BE2C (cell line): Measurements from ENCODE around the gene SEMA6B.
A peak's percentile ranks its signal among the peaks of the same experiment; 100 is the strongest.
"Not testable (repeated sequence)": the region's sequence is repeated elsewhere in the genome, so short reads cannot be mapped to it uniquely, and the experiment has no call there.

Experiments used
- DNase-seq: peaks from one replicate; pipeline ENCODE4 v3.0.0-alpha.2; 2020
- H3K27me3 ChIP-seq: fragments of 250-450 bp; sonication (Bioruptor Pico); 2 replicates; pipeline ENCODE4 v1.5.1; 2020; ENCODE audit warnings: mild to moderate bottlenecking
- H3K36me3 ChIP-seq: fragments of 250-450 bp; sonication (Bioruptor Pico); 2 replicates; pipeline ENCODE4 v1.5.1; 2020; ENCODE audit warnings: mild to moderate bottlenecking
- H3K4me1 ChIP-seq: fragments of 250-450 bp; sonication (Bioruptor Pico); 2 replicates; pipeline ENCODE4 v1.5.1; 2020
- H3K4me3 ChIP-seq: 2 replicates; pipeline ENCODE4 v1.5.1; 2011; ENCODE audit warnings: low read depth, low read length
- H3K9me3 ChIP-seq: fragments of 250-450 bp; sonication (Bioruptor Pico); 2 replicates; pipeline ENCODE4 v1.5.1; 2020
- TF ChIP-seq, protein P1 (sequence below): IDR thresholded peaks from 2 replicates; pipeline ENCODE4 v1.5.1; 2012; ENCODE audit warnings: mild to moderate bottlenecking, low read depth, low read length

SEMA6B gene

GRCh38 chr19:4547303-4548237, 11.9 kb downstream of the SEMA6B start:
- Histone ChIP-seq H3K4me1 (no peaks in the 10 kb centered on the region), H3K4me3 (no peak overlapping the region), H3K9me3 (0 out of 2 replicates have a peak, but pooled peaks cover 3% of the 10 kb centered on the region), H3K36me3 (no peaks in the 10 kb centered on the region), H3K27me3 (peaks cover 20% of the 10 kb centered on the region)
- TF ChIP-seq, protein P1, sequence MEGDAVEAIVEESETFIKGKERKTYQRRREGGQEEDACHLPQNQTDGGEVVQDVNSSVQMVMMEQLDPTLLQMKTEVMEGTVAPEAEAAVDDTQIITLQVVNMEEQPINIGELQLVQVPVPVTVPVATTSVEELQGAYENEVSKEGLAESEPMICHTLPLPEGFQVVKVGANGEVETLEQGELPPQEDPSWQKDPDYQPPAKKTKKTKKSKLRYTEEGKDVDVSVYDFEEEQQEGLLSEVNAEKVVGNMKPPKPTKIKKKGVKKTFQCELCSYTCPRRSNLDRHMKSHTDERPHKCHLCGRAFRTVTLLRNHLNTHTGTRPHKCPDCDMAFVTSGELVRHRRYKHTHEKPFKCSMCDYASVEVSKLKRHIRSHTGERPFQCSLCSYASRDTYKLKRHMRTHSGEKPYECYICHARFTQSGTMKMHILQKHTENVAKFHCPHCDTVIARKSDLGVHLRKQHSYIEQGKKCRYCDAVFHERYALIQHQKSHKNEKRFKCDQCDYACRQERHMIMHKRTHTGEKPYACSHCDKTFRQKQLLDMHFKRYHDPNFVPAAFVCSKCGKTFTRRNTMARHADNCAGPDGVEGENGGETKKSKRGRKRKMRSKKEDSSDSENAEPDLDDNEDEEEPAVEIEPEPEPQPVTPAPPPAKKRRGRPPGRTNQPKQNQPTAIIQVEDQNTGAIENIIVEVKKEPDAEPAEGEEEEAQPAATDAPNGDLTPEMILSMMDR: peak; percentile 49
- DNase-seq: peak; percentile 47

DNA sequence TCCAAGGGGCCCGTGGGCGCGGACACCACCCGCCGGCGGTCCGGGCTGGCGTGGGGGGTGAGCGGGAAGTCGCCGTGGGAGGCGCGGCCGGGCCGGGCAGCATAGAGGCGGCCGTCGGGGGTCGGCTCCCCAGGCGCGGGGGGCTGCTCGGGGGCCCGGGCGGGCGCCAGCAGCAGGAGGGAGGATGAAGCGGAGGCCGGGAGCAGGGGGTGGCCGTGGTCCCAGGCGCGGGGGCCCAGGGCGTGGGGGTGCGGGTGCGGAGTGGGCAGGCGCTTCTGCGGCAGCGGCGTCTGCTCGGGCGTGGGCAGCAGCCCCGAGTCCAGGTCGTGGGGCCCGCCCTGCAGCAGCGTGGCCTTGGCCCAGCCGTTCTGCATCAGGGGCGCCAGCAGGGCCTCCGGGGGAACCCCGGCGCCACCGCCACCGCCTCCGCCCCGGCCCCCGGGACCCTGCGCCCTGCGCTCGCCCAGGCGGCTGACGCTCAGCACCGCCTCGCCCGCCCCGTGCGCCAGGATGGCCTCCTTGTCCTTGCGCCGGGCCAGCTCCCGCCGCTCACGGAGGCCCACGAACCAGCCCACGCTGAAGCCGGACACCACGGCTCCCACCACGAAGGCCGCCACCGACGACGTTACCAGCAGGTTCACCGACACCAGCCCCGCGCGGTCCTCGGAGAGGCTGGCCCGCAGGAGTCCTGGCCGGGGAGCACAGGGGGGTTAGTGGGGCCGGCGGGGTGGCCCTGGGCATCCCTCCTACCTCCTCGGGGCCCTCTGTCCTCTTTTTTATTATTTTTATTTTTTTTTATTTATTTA, 15.4 kb downstream of the SEMA6B start:
- Histone ChIP-seq H3K36me3 (no peaks in the 10 kb centered on the region), H3K4me1 (no peaks in the 10 kb centered on the region), H3K9me3 (no peaks in the 10 kb centered on the region), H3K4me3 (no peak overlapping the region), H3K27me3 (peaks cover 20% of the 10 kb centered on the region)
- TF ChIP-seq, protein P1: no peak
- DNase-seq: no peak

DNA sequence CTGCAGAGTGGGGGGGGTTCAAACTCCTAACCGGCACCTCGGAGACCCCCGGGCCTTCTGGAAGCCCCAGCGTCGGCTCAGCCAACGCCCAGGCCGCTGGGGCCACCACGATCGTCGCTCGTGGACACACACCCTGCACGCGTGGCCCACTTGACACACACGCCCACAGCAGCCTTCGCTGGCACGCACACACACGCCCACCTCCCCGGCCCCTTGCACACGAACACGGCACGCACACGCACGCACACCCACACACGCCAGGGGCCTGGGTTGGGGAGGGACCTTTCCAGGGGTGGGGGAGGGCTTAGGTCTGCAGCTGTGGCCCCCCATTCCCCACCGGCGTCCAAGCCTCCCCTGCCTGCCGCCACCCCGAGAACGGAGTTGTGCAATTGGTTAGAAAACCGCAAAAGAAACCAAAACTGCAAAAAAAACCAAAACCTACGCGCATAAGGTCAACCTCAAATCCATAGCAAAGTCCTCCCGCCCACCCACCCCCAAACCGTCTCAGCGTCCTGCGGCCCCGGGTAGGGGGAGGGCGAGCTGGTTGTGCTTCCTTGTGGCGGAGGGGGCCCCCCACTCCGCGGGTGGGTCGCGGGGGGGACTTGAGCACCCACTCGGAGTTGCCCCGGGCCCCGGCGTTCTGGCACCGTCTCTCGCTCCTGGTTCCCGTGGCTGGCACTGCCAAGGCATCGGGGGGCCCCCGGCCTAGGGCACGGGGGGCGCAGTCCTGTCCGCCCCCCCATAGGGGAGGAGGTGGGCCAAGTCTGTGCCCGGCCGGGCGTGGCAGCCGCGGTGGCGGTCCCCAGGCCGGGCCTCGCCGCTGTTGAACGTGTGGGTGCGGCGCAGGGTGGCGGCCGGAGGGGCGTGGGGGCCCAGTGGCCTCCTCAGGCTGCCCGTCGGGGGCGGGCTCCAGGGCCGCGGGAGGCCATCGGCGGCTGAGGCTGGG, 16.3 kb downstream of the SEMA6B start:
- TF ChIP-seq, protein P1: no peak
- H3K27me3 ChIP-seq: peaks cover 12% of the 10 kb centered on the region
- no peak overlapping the region for H3K4me3 ChIP-seq
- DNase-seq: no peak
- H3K9me3 ChIP-seq: no peaks in the 10 kb centered on the region
- H3K4me1 ChIP-seq: no peaks in the 10 kb centered on the region
- no peaks in the 10 kb centered on the region for H3K36me3 ChIP-seq

DNA sequence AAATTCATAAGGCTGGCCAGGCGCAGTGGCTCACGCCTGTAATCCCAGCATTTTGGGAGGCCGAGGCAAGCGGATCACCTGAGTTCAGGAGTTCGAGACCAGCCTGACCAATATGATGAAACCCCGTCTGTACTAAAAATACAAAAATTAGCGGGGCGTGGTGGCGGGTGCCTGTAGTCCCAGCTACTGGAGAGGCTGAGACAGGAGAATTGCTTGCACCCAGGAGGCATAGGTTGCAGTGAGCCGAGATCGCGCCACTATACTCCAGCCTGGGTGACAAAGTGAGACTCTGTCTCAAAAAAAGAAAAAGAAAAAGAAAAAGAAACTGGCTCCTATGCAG, 17.7 kb downstream of the SEMA6B start:
- H3K36me3 ChIP-seq, H3K4me1 ChIP-seq, H3K27me3 ChIP-seq, H3K9me3 ChIP-seq, H3K4me3 ChIP-seq, DNase-seq: not testable (repeated sequence)

- no peak overlapping the region for H3K4me3 ChIP-seq
- H3K4me1 ChIP-seq: peaks cover 3% of the 10 kb centered on the region; the same call in 1 of the 2 replicates
- DNase-seq: no peak
- no peaks in the 10 kb centered on the region for H3K36me3 ChIP-seq
- TF ChIP-seq, protein P1: no peak
- no peaks in the 10 kb centered on the region for H3K9me3 ChIP-seq
- H3K27me3 ChIP-seq: no peaks in the 10 kb centered on the region
These were observed 18.2 kb downstream of the SEMA6B start for GRCh38 chr19:4541114-4541805.
